Measurements from ENCODE around the gene FHIT.

FHIT gene

DNA sequence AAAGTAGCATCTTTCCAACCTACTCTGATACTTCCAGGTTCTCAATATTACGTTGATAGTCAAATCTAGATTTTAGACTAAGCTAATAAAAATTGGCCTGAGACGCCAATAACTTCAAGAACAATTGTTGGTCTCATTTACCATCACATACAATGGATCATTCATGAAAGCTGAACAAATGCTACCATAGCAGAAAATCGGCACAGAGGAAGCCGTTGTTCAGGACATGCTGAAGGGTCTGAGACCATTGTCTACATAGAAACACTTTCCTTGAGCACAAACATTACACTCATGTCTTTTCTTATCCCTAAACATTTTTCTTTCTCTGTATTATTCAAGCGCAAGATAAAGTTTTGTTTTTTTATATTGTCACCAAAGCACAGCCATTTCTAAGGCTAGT is 37.2 kb upstream of the FHIT start:
- TF ChIP-seq FOXP2 (optimal IDR thresholded peaks at IDR 0.05; ENCODE audit: borderline replicate concordance, extremely low read depth, extremely low read length, insufficient read depth) (no peak), TAF1 (IDR thresholded peaks at IDR 0.05; ENCODE audit: borderline replicate concordance, insufficient read depth, low read length) (no peak), SIN3A (IDR thresholded peaks at IDR 0.05; ENCODE audit: borderline replicate concordance, insufficient read depth, low read length) (no peak), POLR2AphosphoS5 (IDR thresholded peaks at IDR 0.05; ENCODE audit: low read depth, low read length) (no peak)
- TF ChIP-seq, protein P1, sequence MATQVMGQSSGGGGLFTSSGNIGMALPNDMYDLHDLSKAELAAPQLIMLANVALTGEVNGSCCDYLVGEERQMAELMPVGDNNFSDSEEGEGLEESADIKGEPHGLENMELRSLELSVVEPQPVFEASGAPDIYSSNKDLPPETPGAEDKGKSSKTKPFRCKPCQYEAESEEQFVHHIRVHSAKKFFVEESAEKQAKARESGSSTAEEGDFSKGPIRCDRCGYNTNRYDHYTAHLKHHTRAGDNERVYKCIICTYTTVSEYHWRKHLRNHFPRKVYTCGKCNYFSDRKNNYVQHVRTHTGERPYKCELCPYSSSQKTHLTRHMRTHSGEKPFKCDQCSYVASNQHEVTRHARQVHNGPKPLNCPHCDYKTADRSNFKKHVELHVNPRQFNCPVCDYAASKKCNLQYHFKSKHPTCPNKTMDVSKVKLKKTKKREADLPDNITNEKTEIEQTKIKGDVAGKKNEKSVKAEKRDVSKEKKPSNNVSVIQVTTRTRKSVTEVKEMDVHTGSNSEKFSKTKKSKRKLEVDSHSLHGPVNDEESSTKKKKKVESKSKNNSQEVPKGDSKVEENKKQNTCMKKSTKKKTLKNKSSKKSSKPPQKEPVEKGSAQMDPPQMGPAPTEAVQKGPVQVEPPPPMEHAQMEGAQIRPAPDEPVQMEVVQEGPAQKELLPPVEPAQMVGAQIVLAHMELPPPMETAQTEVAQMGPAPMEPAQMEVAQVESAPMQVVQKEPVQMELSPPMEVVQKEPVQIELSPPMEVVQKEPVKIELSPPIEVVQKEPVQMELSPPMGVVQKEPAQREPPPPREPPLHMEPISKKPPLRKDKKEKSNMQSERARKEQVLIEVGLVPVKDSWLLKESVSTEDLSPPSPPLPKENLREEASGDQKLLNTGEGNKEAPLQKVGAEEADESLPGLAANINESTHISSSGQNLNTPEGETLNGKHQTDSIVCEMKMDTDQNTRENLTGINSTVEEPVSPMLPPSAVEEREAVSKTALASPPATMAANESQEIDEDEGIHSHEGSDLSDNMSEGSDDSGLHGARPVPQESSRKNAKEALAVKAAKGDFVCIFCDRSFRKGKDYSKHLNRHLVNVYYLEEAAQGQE (IDR thresholded peaks at IDR 0.05; ENCODE audit: insufficient read depth in 1 of 2, low read depth in 2 of 2, low read length in 2 of 2) = no peak

DNA sequence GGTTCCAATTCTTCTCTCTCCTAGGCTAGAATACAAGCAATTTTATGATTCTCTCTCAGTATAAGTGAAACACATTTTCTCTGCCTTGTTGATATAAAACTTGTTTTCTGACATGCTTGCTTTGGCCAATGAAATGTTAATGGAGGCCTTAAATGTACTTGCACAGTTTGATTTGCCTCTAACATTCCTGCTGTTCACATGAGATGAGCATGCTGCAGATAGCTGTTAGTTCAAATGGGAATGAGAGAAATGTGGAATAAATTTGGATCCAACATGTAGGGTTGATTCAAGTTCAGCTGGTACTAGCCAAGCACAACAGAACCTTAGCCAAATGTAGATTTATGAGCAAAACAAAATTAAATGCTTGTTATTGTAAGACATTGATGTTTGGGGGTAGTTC is 32.6 kb upstream of the FHIT start:
- TF ChIP-seq, protein P1 (IDR thresholded peaks at IDR 0.05; ENCODE audit: insufficient read depth in 1 of 2, low read depth in 2 of 2, low read length in 2 of 2) = no peak
- no peak for TF ChIP-seq FOXP2 (optimal IDR thresholded peaks at IDR 0.05; ENCODE audit: borderline replicate concordance, extremely low read depth, extremely low read length, insufficient read depth)
- no peak for TF ChIP-seq SIN3A (IDR thresholded peaks at IDR 0.05; ENCODE audit: borderline replicate concordance, insufficient read depth, low read length)
- TF ChIP-seq TAF1 (IDR thresholded peaks at IDR 0.05; ENCODE audit: borderline replicate concordance, insufficient read depth, low read length) = no peak
- no peak for TF ChIP-seq POLR2AphosphoS5 (IDR thresholded peaks at IDR 0.05; ENCODE audit: low read depth, low read length)

DNA sequence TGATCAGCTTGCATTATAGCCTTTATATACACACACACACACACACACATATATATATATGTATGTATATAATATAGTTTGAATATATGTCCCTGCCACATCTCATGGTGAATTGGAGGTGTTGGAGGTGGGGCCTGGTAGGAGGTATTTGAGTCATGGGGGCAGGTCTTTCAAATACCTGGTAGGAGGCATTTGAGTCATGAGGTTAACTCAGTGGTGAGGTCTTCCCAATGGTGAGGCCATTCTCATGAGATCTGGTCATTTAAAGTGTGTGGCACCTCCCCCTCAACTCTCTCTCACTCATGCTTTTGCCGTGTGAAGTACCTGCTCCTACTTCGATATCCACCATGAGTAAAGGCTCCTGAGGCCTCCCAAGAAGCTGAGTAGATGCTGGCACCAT is 27.5 kb upstream of the FHIT start:
- no peak for TF ChIP-seq TAF1 (IDR thresholded peaks at IDR 0.05; ENCODE audit: borderline replicate concordance, insufficient read depth, low read length)
- TF ChIP-seq SIN3A (IDR thresholded peaks at IDR 0.05; ENCODE audit: borderline replicate concordance, insufficient read depth, low read length) = no peak
- no peak for TF ChIP-seq POLR2AphosphoS5 (IDR thresholded peaks at IDR 0.05; ENCODE audit: low read depth, low read length)
- TF ChIP-seq, protein P1 (IDR thresholded peaks at IDR 0.05; ENCODE audit: insufficient read depth in 1 of 2, low read depth in 2 of 2, low read length in 2 of 2) = no peak
- no peak for TF ChIP-seq FOXP2 (optimal IDR thresholded peaks at IDR 0.05; ENCODE audit: borderline replicate concordance, extremely low read depth, extremely low read length, insufficient read depth)

DNA sequence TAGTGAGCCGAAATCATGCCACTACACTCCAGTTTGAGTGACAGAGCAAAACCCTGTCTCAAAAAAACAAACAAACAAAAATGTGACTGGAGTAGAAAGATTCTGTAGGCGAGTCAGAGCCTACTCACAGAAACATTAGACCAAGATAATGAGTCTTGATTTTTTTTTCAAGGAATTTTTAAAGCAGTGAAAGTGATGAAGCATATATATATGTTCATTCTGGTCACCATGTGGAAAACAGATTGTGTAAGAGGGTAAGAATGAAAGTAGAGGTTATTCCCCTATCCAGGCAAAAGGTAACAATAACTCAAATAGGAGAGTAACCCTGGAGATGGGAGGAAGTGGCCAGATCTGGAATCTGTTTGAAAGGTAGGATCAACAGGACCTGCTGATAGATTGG is 26.2 kb upstream of the FHIT start:
- TF ChIP-seq SIN3A (IDR thresholded peaks at IDR 0.05; ENCODE audit: borderline replicate concordance, insufficient read depth, low read length) = no peak
- TF ChIP-seq TAF1 (IDR thresholded peaks at IDR 0.05; ENCODE audit: borderline replicate concordance, insufficient read depth, low read length) = no peak
- no peak for TF ChIP-seq POLR2AphosphoS5 (IDR thresholded peaks at IDR 0.05; ENCODE audit: low read depth, low read length)
- no peak for TF ChIP-seq FOXP2 (optimal IDR thresholded peaks at IDR 0.05; ENCODE audit: borderline replicate concordance, extremely low read depth, extremely low read length, insufficient read depth)
- TF ChIP-seq, protein P1 (IDR thresholded peaks at IDR 0.05; ENCODE audit: insufficient read depth in 1 of 2, low read depth in 2 of 2, low read length in 2 of 2) = no peak

DNA sequence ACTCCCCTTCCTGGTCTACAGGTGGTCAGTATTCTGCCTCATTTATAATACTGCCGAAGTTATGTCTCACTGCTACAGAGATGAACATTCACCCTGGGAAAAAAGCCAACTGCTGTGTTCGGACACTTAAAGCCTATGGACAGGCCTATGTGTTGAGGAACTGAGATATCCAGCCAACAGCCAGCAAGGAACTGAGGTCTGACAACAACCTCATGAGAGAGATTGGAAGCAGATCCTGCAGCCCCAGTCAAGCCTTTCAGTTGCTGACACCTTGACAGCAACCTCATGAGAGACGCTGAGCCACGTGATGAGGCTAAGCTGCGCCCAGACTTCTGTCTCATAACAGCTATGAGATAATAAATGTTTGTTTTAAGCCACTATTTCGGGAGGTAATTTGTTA is 18.2 kb upstream of the FHIT start:
- no peak for TF ChIP-seq TAF1 (IDR thresholded peaks at IDR 0.05; ENCODE audit: borderline replicate concordance, insufficient read depth, low read length)
